HG03342 (cell line): ENCODE measurements around the gene CALD1.

ENCODE experiments used
- ATAC-seq: cut with Tn5 transposase; IDR thresholded peaks from one replicate; pipeline ENCODE4 v1.9.1; 2021; ENCODE audit warnings: mild to moderate bottlenecking, moderate library complexity; ENCODE audit not compliant: unreplicated experiment

Gene CALD1

GRCh38 chr7:134920026-134920753 is 140.8 kb downstream of the CALD1 start:
- ATAC-seq = peak; percentile 58

DNA sequence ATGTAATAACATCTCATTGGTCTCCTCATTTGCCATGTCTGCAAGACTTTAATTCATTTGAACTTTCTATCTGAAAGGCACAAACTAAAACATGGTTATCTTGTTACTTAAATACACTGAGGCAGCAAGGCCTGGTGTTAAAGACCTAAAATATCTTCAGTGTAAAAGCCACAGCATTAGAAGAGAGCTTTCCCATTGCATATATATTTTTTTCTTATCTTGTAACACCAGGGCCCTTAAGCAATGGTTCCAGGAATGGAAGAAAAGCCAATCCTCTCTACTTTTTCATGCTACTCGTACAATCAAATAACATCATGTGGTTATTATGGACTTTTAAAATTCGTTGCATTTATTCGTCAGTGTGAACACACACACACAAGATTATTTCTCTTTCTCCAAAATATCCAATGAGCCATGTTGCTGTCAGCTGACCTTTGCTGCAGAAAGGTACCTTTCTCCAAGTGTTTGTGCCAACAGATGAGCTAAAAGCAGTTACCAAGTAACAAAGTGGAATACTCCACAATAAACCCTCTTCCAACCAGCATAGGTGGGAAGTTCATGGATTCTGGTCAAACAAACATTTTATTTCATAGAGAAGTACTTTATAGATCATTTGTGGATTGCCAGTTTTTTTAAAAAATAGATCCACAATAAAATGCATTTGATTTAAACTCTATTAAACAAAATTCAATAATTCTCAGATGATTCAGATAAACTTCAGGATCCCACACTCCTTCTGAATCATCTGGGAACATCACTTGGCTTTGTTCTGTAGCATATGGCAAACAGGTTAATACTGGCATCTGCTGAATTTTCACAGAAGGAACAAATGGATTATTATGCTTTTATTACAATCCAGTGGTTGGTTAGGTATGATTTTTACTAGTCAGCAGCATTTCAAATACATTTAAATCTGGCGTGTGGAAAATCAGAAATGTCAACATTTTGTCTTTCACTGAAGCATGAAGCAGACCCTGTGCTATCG is 143.6 kb downstream of the CALD1 start:
- ATAC-seq = no peak

GRCh38 chr7:134925766-134926165 is 146.3 kb downstream of the CALD1 start:
- ATAC-seq = no peak

GRCh38 chr7:134926396-134926795 is 147.0 kb downstream of the CALD1 start:
- ATAC-seq = no peak

GRCh38 chr7:134927076-134927475 is 147.6 kb downstream of the CALD1 start:
- no peak for ATAC-seq

DNA sequence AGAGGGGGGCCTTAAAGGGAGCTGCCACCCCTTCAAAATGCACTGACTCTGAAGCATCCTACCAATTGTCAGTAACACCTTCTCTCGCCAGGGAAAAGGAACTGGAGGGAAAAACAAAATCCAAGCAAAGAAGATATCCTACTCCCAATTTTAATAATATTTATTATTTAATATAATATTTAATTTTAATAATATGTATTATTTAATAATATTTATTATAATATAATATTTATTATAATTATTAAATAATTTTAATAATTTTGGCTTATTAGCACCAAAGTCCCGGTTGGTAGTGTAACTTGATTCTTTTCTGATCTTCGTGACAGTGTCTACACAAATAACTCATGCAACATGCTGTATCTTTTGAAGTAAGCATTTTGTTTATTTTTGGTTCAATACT is 148.3 kb downstream of the CALD1 start:
- no peak for ATAC-seq

DNA sequence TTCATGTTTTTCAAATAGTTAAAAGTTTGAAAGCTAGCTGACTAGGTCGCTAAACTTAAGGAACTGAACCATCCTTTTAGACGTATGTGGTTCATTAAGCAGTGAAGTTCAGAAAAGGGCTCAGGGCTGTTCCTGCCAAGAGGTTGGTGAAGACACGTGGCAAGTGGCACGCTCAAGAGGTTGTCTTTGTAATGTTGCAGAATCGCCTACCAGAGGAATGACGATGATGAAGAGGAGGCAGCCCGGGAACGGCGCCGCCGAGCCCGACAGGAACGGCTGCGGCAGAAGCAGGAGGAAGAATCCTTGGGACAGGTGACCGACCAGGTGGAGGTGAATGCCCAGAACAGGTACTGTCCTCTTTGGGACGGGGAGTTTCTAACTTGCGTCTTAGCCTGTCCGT is 149.1 kb downstream of the CALD1 start:
- no peak for ATAC-seq

GRCh38 chr7:134931487-134931886 is 152.1 kb downstream of the CALD1 start:
- ATAC-seq = no peak

GRCh38 chr7:134932707-134933370 is 153.4 kb downstream of the CALD1 start:
- peak; percentile 70 for ATAC-seq

DNA sequence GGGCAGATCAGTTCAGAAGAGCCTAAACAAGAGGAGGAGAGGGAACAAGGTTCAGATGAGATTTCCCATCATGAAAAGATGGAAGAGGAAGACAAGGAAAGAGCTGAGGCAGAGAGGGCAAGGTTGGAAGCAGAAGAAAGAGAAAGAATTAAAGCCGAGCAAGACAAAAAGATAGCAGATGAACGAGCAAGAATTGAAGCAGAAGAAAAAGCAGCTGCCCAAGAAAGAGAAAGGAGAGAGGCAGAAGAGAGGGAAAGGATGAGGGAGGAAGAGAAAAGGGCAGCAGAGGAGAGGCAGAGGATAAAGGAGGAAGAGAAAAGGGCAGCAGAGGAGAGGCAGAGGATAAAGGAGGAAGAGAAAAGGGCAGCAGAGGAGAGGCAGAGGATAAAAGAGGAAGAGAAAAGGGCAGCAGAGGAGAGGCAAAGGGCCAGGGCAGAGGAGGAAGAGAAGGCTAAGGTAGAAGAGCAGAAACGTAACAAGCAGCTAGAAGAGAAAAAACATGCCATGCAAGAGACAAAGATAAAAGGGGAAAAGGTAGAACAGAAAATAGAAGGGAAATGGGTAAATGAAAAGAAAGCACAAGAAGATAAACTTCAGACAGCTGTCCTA is 154.1 kb downstream of the CALD1 start:
- ATAC-seq = no peak

- ATAC-seq = no peak
These were observed 156.3 kb downstream of the CALD1 start for GRCh38 chr7:134935701-134936100.

DNA sequence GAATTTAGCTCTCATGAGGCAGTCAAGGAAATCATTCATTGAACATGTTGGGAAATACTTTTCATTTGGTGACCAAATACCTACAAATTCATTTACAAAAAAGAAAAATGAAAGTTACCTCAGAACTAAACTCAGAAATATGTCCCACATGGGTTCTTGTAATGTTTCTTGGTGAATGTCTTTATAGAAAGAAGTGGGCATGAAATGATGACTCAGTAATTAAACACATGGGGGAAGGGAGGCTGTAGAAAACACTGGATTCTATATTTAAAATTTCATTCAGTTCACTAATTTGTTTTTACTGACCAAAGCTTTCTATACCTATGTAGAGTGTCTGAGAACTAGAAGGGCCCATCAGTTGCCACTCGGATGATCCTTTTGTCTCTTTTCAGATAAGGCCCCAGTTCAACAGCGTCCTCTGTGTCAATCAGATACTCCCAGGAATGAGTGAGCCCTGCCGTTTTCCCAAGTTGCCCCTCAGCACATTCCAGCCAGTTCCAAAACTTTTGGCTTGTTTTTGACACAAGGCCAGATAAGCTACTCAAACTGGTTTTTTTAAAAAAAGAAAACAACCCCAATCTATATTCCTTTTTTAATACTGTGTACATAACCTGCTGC is 157.6 kb downstream of the CALD1 start:
- no peak for ATAC-seq

DNA sequence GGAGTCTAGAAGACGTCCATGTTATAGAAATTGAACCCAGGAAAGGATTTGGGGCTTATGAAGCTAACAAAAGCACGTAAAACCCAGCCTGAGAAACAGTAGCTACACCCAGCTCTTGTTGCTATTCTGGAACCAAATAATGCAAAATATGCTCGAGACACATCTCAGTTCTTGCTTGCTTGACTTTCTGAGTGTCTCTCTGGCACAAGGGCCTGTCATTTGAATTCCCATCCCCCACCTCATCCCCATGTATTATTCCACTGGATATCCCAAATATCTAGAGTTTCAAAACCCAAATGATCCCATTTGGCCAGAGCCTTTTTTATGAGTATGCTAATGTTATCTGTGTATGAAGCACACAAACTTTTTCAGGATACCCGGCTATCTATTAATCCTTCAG is 158.7 kb downstream of the CALD1 start:
- no peak for ATAC-seq

- ATAC-seq = no peak
These were observed 159.7 kb downstream of the CALD1 start for GRCh38 chr7:134939136-134939535.

DNA sequence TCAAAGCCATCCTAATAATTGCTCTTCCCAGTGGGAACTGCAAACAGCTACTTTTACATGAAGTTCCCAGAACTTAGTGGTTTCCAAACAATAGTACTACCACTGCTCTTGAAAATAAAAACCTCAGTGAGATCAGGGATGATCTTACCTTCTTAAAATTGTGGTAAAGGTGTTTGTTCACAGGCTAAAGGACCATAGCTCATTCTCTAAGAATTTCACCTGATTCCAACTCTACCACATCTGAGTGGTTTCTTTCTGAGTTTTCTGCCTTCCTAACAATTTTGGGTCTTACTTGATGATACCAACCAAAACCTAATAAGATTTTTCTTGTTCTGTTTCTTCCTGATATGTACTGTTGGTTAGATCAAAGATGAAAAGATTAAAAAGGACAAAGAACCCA is 161.3 kb downstream of the CALD1 start:
- ATAC-seq = no peak

- no peak for ATAC-seq
These were observed 161.9 kb downstream of the CALD1 start for GRCh38 chr7:134941185-134941900.

- ATAC-seq = no peak
These were observed 162.5 kb downstream of the CALD1 start for GRCh38 chr7:134941952-134942351.

DNA sequence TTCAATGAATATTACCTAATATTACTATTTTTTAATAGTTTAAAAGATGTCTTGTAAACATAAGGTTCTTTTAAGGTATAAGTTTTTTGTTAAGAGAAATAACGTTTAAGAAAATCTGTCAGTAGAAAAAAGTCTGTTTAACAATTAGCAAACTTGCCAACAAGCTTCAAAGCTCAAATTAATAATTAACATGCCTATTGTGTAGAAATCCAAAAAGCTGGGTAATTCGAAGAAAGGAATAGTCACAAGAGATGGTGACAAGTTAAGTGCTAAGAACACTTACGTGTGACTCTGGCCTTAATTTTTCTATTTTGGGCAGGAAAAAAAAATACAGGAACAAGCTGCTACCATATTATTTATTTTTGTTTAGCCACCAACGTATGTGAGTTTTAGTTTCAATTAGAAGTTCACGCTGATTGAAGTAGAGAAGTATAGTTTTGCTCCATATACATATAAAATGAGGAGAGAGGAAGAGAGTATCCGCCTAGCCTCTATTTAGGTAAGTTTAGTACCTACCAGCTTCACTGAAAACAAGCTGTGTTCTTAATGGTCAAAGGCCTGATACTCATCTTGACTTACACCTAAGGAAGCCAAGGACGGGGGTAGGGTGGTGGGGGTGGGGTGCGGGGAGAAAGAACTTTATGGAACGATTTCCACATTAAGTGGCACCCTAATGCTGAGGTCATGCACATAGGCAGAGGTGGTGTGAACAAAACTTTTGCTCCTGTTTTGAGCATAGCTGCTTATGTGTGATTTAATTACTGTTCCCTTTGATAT is 163.4 kb downstream of the CALD1 start:
- no peak for ATAC-seq

GRCh38 chr7:134943785-134944400 is 164.5 kb downstream of the CALD1 start:
- ATAC-seq = no peak
